GM18951 (cell line): ENCODE results near the gene EDC4.
"Not testable (repeated sequence)": the region's sequence is repeated elsewhere in the genome, so short reads cannot be mapped to it uniquely, and the experiment has no call there.

ENCODE experiments used
- POLR2A ChIP-seq: IDR thresholded peaks from 4 replicates; pipeline ENCODE4 v1.6.1; 2011; ENCODE audit warnings: mild to moderate bottlenecking; ENCODE audit not compliant: insufficient read length, insufficient read depth; ENCODE audit errors: extremely low read depth
- in situ Hi-C: fragments of 300-500 bp; cut with MboI; formaldehyde crosslinking; loops from one replicate; pipeline ENCODE4 v1.12.0; 2022; ENCODE audit warnings: low sequenced_read_pairs, mixed read lengths, inconsistent platforms; ENCODE audit not compliant: unreplicated experiment

The EDC4 gene

DNA sequence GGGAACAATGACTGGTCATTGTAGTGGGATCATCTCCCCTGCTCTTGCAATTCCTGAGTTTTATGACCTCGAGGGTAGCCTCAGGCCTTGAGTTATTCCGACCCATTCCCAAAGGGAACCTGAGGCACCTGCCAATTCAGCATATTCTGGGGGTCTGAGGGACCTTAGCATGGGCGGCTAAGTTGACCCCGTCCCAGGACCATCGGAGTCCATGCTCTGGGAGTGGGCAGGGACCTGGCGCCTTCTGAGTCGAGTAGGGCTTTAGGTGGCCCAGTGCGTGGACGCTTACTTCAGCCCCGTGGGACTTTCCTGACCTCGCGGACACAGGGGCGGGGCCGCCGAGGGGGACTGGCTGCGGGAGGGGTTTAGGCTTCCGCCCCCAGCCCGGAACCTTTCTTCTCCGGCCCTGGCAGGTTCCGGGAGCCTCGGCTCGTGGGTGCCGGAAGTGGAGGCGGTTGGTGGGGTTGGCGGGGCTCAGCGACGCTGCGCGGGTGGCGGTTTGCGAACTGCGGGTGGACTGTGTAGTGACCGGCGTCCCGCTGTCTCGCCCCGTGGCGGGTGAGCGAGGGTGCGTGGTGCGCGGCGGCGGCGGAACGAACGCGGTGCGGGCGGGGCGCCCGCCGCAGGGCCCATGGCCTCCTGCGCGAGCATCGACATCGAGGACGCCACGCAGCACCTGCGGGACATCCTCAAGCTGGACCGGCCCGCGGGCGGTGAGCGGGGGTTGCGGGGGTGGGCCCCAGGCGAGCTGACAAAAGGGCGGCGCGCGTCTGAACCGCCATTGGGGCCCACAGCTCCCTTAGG lies at the start of gene EDC4:
Gene EDC4, plus strand, starts transcription at position 422 of the 804 bp plus-strand sequence. Its CDS starts 210 bp downstream, at position 632.
- in situ Hi-C loops = no loop called here

DNA sequence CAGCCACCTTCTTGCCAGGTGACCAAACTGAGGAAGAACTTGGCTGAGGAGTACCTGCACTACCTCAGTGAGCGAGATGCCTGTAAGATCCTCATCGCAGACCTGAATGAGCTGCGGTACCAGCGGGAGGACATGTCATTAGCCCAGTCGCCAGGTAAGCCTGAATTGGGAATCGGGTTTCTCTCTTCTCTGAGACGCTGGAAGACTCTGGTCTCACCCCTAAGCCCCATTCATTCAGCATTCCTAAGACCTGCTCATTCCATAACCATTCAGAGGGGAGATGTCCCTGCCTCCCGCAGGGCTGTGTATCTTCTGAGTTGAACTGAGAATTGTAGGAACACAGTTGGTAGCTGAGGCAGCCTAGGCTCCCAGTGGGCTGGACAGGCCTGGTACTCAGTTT lies 47.7 kb upstream of the EDC4 start:
- TF ChIP-seq POLR2A = no peak
- in situ Hi-C loops = no loop called here

More for the DNA sequence above, at the start of gene EDC4:
- TF ChIP-seq POLR2A = peak; percentile 87

DNA sequence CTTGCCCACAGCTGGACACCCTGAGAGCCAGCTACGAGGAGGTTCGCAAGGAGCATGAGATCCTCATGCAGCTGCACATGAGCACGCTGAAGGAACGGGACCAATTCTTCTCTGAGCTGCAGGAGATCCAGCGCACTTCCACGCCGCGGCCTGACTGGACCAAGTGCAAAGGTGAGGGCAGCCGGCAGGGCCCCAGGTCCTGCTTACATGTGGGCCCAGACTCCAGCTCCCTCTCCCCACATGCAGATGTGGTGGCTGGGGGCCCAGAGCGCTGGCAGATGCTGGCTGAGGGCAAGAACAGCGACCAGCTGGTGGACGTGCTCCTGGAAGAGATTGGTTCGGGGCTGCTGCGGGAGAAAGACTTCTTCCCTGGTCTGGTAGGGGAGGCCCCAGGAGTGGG lies 46.9 kb upstream of the EDC4 start:
- TF ChIP-seq POLR2A = no peak
- in situ Hi-C loops = no loop called here

DNA sequence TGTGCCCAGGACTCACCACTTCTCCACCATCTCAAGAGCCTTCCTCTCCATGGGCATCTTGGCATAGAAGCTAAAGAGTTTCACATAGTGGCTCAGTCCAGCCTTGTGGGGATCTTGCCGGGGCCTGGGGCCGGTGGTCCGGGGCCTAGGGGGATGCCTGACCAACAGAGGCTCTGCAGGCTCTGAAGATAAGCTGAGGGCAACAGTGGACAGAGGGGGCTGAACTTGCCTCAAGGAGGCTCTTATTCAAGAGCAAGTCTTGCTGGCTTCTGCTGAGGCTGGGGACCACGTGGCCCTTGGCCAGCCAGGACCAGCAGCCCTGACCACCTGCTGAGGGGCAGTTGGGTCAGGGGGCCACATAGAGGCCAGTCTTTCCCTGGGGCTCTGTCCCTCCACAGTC lies 44.2 kb upstream of the EDC4 start:
- in situ Hi-C loops = no loop called here

DNA sequence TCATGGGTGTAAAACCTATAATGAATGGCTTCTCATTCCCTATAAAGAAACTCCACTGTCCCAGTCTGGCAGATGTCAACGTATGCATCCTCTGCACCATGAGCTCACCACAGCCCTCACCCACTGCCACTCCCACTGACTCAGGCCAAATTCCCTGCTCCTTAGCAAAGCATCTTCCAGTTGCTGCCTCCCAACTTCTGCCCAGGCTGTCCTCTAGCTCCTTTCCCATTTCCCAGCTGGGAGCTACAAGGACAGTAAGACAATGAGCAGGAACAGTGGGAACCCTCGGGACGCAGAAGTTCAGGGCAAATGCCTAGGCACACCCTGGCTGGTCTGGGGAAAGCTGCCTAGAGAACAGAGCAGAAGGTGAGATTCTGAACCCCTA lies 39.8 kb upstream of the EDC4 start:
- TF ChIP-seq POLR2A = no peak
- in situ Hi-C loops = no loop called here

More for the DNA sequence above, 44.2 kb upstream of the EDC4 start:
- no peak for TF ChIP-seq POLR2A

DNA sequence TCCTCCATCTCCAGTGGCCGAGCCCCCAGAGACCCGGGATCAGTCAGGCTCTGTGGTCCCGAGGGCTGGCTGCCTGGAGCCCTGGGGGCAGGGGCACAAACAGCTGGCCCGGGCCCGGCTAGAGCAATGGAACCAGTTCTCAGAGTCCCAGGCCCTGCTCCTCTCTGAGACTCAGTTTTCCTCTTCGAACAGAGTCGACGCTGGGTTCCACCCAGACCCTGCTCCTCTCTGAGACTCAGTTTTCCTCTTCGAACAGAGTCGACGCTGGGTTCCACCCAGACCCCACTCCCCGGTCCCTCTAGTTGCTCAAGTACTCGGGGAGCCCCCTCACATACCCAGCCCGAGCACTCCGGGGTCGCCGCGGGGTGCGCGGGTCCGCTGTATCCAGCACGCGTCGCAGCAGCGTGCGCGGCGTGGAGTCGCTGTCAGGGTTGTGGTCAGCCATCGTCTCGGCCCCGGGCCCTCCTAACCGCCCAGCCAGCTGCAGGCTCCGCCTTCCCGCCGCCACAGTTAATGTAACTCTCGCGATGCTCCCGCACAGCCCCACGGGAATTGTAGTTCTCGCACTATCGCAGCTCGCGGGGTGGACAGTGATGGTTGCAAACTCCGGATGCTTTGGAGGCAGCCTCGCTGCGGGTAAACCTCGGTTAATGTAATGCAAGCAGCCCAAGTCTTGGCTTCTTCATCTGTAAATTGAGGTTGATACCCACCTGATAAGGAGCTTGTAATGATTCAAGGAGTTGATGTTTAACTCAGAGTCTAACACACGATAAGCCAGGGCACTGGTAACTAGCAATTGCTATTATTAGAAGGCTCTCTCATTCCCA lies 39.2 kb upstream of the EDC4 start:
- in situ Hi-C loops = no loop called here
- peak; percentile 91 for TF ChIP-seq POLR2A

DNA sequence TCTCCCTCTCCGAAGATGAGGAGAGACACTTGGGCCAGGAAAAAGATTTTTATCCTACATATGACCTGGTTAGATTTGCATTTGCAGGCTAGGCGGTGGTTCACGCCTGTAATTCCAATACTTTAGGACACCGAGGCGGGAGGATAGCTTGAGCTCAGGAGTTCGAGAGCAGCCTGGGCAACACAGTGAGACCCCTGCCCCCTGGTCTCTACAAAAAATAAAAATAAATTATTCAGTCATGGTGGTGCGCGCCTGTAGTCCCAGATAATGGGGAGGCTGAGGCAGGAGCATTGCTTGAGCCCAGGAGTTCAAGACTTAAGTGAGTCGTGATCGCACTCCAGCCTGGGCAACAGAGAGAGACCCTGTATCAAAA lies 38.6 kb upstream of the EDC4 start:
- no peak for TF ChIP-seq POLR2A
- in situ Hi-C loops = no loop called here

GRCh38 chr16:67837190-67837589 lies 35.7 kb upstream of the EDC4 start:
- in situ Hi-C loops = not testable (repeated sequence)

DNA sequence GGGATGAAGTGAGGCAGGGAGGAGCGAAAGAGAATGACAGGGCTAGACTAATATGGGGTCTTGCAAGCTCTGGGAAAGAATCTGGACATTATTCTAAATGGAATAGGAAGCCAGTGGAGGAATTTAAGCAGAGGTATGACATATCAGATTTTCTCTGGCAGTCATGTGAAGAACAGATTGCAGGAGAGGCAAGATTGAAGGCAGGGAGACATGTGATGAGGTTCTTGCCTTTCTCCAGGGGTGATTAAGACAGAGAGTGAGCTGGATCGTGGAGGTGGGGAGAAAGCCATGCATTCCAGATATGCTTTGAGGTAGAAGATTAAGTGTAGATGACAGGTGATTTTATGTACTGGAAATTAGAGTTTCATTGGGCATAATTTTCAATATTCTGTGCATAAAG lies 35.0 kb upstream of the EDC4 start:
- no peak for TF ChIP-seq POLR2A
- in situ Hi-C loops = no loop called here

GRCh38 chr16:67841198-67841815 lies 31.5 kb upstream of the EDC4 start:
- in situ Hi-C loops = no loop called here

GRCh38 chr16:67841816-67842508 lies 30.9 kb upstream of the EDC4 start, which contains the start of gene THAP11:
Gene THAP11, plus strand, starts transcription at chr16:67842320. Its CDS starts 235 bp downstream, at chr16:67842555.
- peak; percentile 63 for TF ChIP-seq POLR2A
- in situ Hi-C loops = no loop called here

More at GRCh38 chr16:67841198-67841815, 31.5 kb upstream of the EDC4 start:
- no peak for TF ChIP-seq POLR2A

DNA sequence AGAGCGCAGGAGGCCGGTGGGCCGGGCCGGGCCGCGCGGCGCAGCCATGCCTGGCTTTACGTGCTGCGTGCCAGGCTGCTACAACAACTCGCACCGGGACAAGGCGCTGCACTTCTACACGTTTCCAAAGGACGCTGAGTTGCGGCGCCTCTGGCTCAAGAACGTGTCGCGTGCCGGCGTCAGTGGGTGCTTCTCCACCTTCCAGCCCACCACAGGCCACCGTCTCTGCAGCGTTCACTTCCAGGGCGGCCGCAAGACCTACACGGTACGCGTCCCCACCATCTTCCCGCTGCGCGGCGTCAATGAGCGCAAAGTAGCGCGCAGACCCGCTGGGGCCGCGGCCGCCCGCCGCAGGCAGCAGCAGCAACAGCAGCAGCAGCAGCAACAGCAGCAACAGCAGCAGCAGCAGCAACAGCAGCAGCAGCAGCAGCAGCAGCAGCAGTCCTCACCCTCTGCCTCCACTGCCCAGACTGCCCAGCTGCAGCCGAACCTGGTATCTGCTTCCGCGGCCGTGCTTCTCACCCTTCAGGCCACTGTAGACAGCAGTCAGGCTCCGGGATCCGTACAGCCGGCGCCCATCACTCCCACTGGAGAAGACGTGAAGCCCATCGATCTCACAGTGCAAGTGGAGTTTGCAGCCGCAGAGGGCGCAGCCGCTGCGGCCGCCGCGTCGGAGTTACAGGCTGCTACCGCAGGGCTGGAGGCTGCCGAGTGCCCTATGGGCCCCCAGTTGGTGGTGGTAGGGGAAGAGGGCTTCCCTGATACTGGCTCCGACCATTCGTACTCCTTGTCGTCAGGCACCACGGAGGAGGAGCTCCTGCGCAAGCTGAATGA lies 30.1 kb upstream of the EDC4 start:
- in situ Hi-C loops = no loop called here
- TF ChIP-seq POLR2A = no peak
